Effector memory CD8-positive, alpha-beta T cell (primary cell): ENCODE results near the gene TOR1B.
"Not testable (repeated sequence)": the region's sequence is repeated elsewhere in the genome, so short reads cannot be mapped to it uniquely, and the experiment has no call there.

Experiments
- ATAC-seq: fragments of 150-1000 bp; cut with Tn5 transposase; replicated peaks from 2 replicates; pipeline ENCODE4 v1.10.0; 2021; ENCODE audit warnings: mild to moderate bottlenecking, moderate library complexity
- DNase-seq, 3 experiments: peaks; one replicate each; pipeline ENCODE4 v3.0.0; 2021
- H3K27ac Mint-ChIP-seq, 2 donors: one replicate each; pipeline ENCODE4 v1.8.0; 2022; ENCODE audit warnings: mild to moderate bottlenecking in 2 of 2, mixed read lengths in 2 of 2, moderate library complexity in 2 of 2
- H3K27me3 Mint-ChIP-seq, 2 donors: one replicate each; pipeline ENCODE4 v1.8.0; 2022; ENCODE audit warnings: mixed read lengths in 2 of 2
- H3K36me3 Mint-ChIP-seq: one replicate; pipeline ENCODE4 v1.8.0; 2022; ENCODE audit warnings: mild to moderate bottlenecking, moderate library complexity, mixed read lengths; ENCODE audit not compliant: insufficient read depth
- H3K4me1 Mint-ChIP-seq, 2 donors: one replicate each; pipeline ENCODE4 v1.8.0; 2022; ENCODE audit warnings: low read depth in 2 of 2, mixed read lengths in 2 of 2
- H3K4me3 Mint-ChIP-seq, 2 donors: one replicate each; pipeline ENCODE4 v1.8.0; 2022; ENCODE audit warnings: mild to moderate bottlenecking in 2 of 2, mixed read lengths in 2 of 2, moderate library complexity in 2 of 2
- H3K9me3 Mint-ChIP-seq, 2 donors: one replicate each; pipeline ENCODE4 v1.8.0; 2022; ENCODE audit warnings: mixed read lengths in 2 of 2

The TOR1B gene

GRCh38 chr9:129765764-129766317 is 37.1 kb upstream of the TOR1B start:
- Mint-ChIP-seq H3K4me3 (no peak overlapping the region), H3K36me3 (no peaks in the 10 kb centered on the region), H3K4me1 (no peaks in the 10 kb centered on the region), H3K27ac (no peak overlapping the region), H3K9me3 (no peaks in the 10 kb centered on the region), H3K27me3 (peaks cover 8 to 13% of the 10 kb centered on the region in 2 donors)
- DNase-seq (no peak), ATAC-seq (no peak)

- Mint-ChIP-seq H3K4me1 (no peaks in the 10 kb centered on the region), H3K27ac (no peak overlapping the region), H3K36me3 (no peaks in the 10 kb centered on the region), H3K27me3 (peaks cover 8 to 13% of the 10 kb centered on the region in 2 donors), H3K9me3 (no peaks in the 10 kb centered on the region), H3K4me3 (no peak overlapping the region)
- DNase-seq (no peak), ATAC-seq (no peak)
Observed at GRCh38 chr9:129768486-129768885, 34.5 kb upstream of the TOR1B start.

- H3K36me3 Mint-ChIP-seq, result no peaks in the 10 kb centered on the region
- no peaks in the 10 kb centered on the region for H3K4me1 Mint-ChIP-seq
- H3K27ac Mint-ChIP-seq, result no peak overlapping the region
- no peaks in the 10 kb centered on the region for H3K9me3 Mint-ChIP-seq
- H3K4me3 Mint-ChIP-seq, result no peak overlapping the region
- H3K27me3 Mint-ChIP-seq, result peaks cover 8 to 13% of the 10 kb centered on the region in 2 donors
- no peak for ATAC-seq
- no peak for DNase-seq
Observed at GRCh38 chr9:129769669-129770068, 33.3 kb upstream of the TOR1B start.

- ATAC-seq, result no peak
- no peak overlapping the region for H3K4me3 Mint-ChIP-seq
- no peaks in the 10 kb centered on the region for H3K4me1 Mint-ChIP-seq
- H3K9me3 Mint-ChIP-seq, result no peaks in the 10 kb centered on the region
- DNase-seq, result no peak
- H3K36me3 Mint-ChIP-seq, result no peaks in the 10 kb centered on the region
- H3K27ac Mint-ChIP-seq, result no peak overlapping the region
- peaks cover 8 to 13% of the 10 kb centered on the region in 2 donors for H3K27me3 Mint-ChIP-seq
Observed at GRCh38 chr9:129770741-129771140, 32.2 kb upstream of the TOR1B start.

GRCh38 chr9:129773262-129774048 is 29.5 kb upstream of the TOR1B start:
- H3K36me3 Mint-ChIP-seq, result peaks cover 6% of the 10 kb centered on the region
- no peaks in the 10 kb centered on the region for H3K9me3 Mint-ChIP-seq
- ATAC-seq (peak; percentile 36), DNase-seq (no peak)
- H3K27ac Mint-ChIP-seq, result no peak overlapping the region
- no peak overlapping the region for H3K4me3 Mint-ChIP-seq
- H3K4me1 Mint-ChIP-seq, result peaks cover 8 to 10% of the 10 kb centered on the region in 2 donors
- H3K27me3 Mint-ChIP-seq, result peaks cover 13 to 17% of the 10 kb centered on the region in 2 donors

GRCh38 chr9:129774791-129775447 is 28.1 kb upstream of the TOR1B start:
- Mint-ChIP-seq H3K4me1 (peaks cover 8 to 10% of the 10 kb centered on the region in 2 donors), H3K36me3 (peaks cover 6% of the 10 kb centered on the region), H3K4me3 (no peak overlapping the region), H3K27me3 (peaks cover 12 to 15% of the 10 kb centered on the region in 2 donors), H3K27ac (no peak overlapping the region), H3K9me3 (no peaks in the 10 kb centered on the region)
- DNase-seq, result no peak
- ATAC-seq, result no peak

- Mint-ChIP-seq H3K4me1 (peaks cover 8 to 10% of the 10 kb centered on the region in 2 donors), H3K4me3 (no peak overlapping the region), H3K36me3 (peaks cover 6% of the 10 kb centered on the region), H3K9me3 (no peaks in the 10 kb centered on the region), H3K27ac (no peak overlapping the region), H3K27me3 (peaks cover 12 to 15% of the 10 kb centered on the region in 2 donors)
- DNase-seq, result no peak
- ATAC-seq, result no peak
Observed at GRCh38 chr9:129775448-129775798, 27.6 kb upstream of the TOR1B start.

GRCh38 chr9:129776096-129776495 is 26.9 kb upstream of the TOR1B start:
- H3K9me3 Mint-ChIP-seq, ATAC-seq, H3K27ac Mint-ChIP-seq, H3K4me3 Mint-ChIP-seq, DNase-seq, H3K4me1 Mint-ChIP-seq, H3K36me3 Mint-ChIP-seq: not testable (repeated sequence)
- H3K27me3 Mint-ChIP-seq, result peaks cover 12 to 15% of the 10 kb centered on the region in 2 donors

- H3K9me3 Mint-ChIP-seq, result no peaks in the 10 kb centered on the region
- H3K4me3 Mint-ChIP-seq, result no peak overlapping the region
- H3K27me3 Mint-ChIP-seq, result peaks cover 12 to 15% of the 10 kb centered on the region in 2 donors
- peak overlapping the region in 1 of 2 donors; percentile 66 for H3K27ac Mint-ChIP-seq
- no peak for ATAC-seq
- H3K4me1 Mint-ChIP-seq, result peaks cover 8 to 10% of the 10 kb centered on the region in 2 donors
- peaks cover 6% of the 10 kb centered on the region for H3K36me3 Mint-ChIP-seq
- DNase-seq, result no peak
Observed at GRCh38 chr9:129776566-129776937, 26.4 kb upstream of the TOR1B start.

- Mint-ChIP-seq H3K27ac (peak overlapping the region; percentile 66 to 75), H3K36me3 (peaks cover 6% of the 10 kb centered on the region), H3K9me3 (no peaks in the 10 kb centered on the region), H3K4me3 (peak overlapping the region in 1 of 2 donors; percentile 25), H3K27me3 (peaks cover 12 to 15% of the 10 kb centered on the region in 2 donors), H3K4me1 (peaks cover 8 to 10% of the 10 kb centered on the region in 2 donors)
- ATAC-seq (peak; percentile 84), DNase-seq (peak; percentile 10 to 49 (median 37))
Observed at GRCh38 chr9:129776938-129777768, 25.8 kb upstream of the TOR1B start.

- peaks cover 12 to 15% of the 10 kb centered on the region in 2 donors for H3K27me3 Mint-ChIP-seq
- peak overlapping the region in 1 of 2 donors; percentile 25 for H3K4me3 Mint-ChIP-seq
- no peak for DNase-seq
- no peaks in the 10 kb centered on the region for H3K9me3 Mint-ChIP-seq
- H3K4me1 Mint-ChIP-seq, result peaks cover 8 to 10% of the 10 kb centered on the region in 2 donors
- peaks cover 6% of the 10 kb centered on the region for H3K36me3 Mint-ChIP-seq
- no peak for ATAC-seq
- H3K27ac Mint-ChIP-seq, result peak overlapping the region in 1 of 2 donors; percentile 75
Observed at GRCh38 chr9:129777769-129778130, 25.2 kb upstream of the TOR1B start.

- no peak for DNase-seq
- no peaks in the 10 kb centered on the region for H3K9me3 Mint-ChIP-seq
- peaks cover 14 to 15% of the 10 kb centered on the region in 2 donors for H3K27me3 Mint-ChIP-seq
- H3K4me1 Mint-ChIP-seq, result peaks cover 8 to 10% of the 10 kb centered on the region in 2 donors
- peaks cover 6% of the 10 kb centered on the region for H3K36me3 Mint-ChIP-seq
- H3K4me3 Mint-ChIP-seq, result no peak overlapping the region
- H3K27ac Mint-ChIP-seq, result no peak overlapping the region
- ATAC-seq, result no peak
Observed at GRCh38 chr9:129778469-129778868, 24.5 kb upstream of the TOR1B start.

- peaks cover 11 to 15% of the 10 kb centered on the region in 2 donors for H3K4me1 Mint-ChIP-seq
- H3K9me3 Mint-ChIP-seq, result no peaks in the 10 kb centered on the region
- peaks cover 15 to 22% of the 10 kb centered on the region in 2 donors for H3K27me3 Mint-ChIP-seq
- DNase-seq (no peak), ATAC-seq (no peak)
- H3K36me3 Mint-ChIP-seq, result peaks cover 6% of the 10 kb centered on the region
- no peak overlapping the region for H3K27ac Mint-ChIP-seq
- H3K4me3 Mint-ChIP-seq, result no peak overlapping the region
Observed at GRCh38 chr9:129779560-129780190, 23.3 kb upstream of the TOR1B start.
